Osteoblast (primary cell): ENCODE results near the gene ROBO2. TPM values are rescaled to one million over a fixed set of nuclear protein-coding genes. Genes with fewer than 3 reads are reported as not detected.

Experiments used
- DNase-seq: peaks from one replicate; pipeline ENCODE4 v3.0.0; 2011; ENCODE audit warnings: low spot score, mixed read lengths; ENCODE audit not compliant: insufficient read length; ENCODE audit errors: missing footprints
- H2AFZ ChIP-seq: 2 replicates; pipeline ENCODE4 v1.6.0; 2011; ENCODE audit warnings: mild to moderate bottlenecking, low read length
- H3K27ac ChIP-seq: 2 replicates; pipeline ENCODE4 v1.5.1; 2011; ENCODE audit warnings: mild to moderate bottlenecking, low read depth, low read length, moderate library complexity
- H3K27me3 ChIP-seq: 2 replicates; pipeline ENCODE4 v1.6.0; 2012; ENCODE audit warnings: mild to moderate bottlenecking, control low read depth, inconsistent platforms, low read length, moderate library complexity; ENCODE audit not compliant: insufficient read depth
- H3K36me3 ChIP-seq: 2 replicates; pipeline ENCODE4 v1.5.1; 2011; ENCODE audit warnings: mild to moderate bottlenecking, low read length, control low read depth, moderate library complexity; ENCODE audit not compliant: insufficient read depth
- H3K4me1 ChIP-seq: 2 replicates; pipeline ENCODE4 v1.5.1; 2011; ENCODE audit warnings: mild to moderate bottlenecking, low read length, control low read depth, moderate library complexity; ENCODE audit not compliant: insufficient read depth
- H3K4me2 ChIP-seq: 2 replicates; pipeline ENCODE4 v1.6.0; 2011; ENCODE audit warnings: mild to moderate bottlenecking, low read length; ENCODE audit not compliant: insufficient read depth
- H3K4me3 ChIP-seq: fragments of 200-600 bp; sonication (generic); 3 replicates; pipeline ENCODE4 v1.5.1; 2012; ENCODE audit warnings: mild to moderate bottlenecking, low read length, inconsistent platforms; ENCODE audit not compliant: insufficient read depth
- H3K79me2 ChIP-seq: 2 replicates; pipeline ENCODE4 v1.6.0; 2012; ENCODE audit warnings: mild to moderate bottlenecking, low read length, control low read depth, inconsistent platforms; ENCODE audit not compliant: insufficient read depth
- H3K9me3 ChIP-seq: 2 replicates; pipeline ENCODE4 v1.5.1; 2011; ENCODE audit warnings: low read depth, low read length, control low read depth
- H4K20me1 ChIP-seq: 2 replicates; pipeline ENCODE4 v1.6.0; 2012; ENCODE audit warnings: mild to moderate bottlenecking, low read length, control low read depth; ENCODE audit not compliant: insufficient read depth
- CTCF ChIP-seq: IDR thresholded peaks from 2 replicates; pipeline ENCODE4 v1.5.1; 2011; ENCODE audit warnings: mild to moderate bottlenecking, low read depth, low read length, moderate library complexity; ENCODE audit errors: extremely low read depth
- total RNA-seq: library from RNA; depleted of rRNA; stranded (reverse); fragments of >200 nt; gene quantifications from 2 replicates; pipeline ENCODE4 v1.2.3, GENCODE V29; 2012

ROBO2 gene
- total RNA-seq, 1 donor: 0.36 TPM

DNA sequence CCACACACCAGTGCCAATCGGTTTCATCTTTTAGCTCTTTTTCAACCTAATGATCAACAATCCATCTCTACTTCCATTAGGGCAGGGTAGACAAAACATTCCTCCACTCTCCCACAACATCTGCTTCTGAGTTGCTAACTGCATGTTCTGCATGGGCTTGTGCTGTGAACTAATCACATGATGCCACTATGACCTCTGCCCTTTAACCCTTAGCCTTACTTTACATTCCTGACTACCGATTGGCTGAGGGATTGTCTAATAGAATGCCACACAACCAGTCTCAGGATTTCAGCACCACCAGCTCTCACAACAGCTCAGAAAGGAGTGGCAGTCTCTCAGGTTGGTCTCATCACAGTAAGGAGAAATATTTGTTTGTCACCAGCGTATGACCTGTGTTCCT lies 562.8 kb downstream of the ROBO2 start:
- Histone ChIP-seq H3K9me3 (no peaks in the 10 kb centered on the region), H4K20me1 (no peaks in the 10 kb centered on the region), H3K4me3 (no peak overlapping the region), H3K4me1 (no peaks in the 10 kb centered on the region), H3K79me2 (no peaks in the 10 kb centered on the region), H3K4me2 (no peak overlapping the region), H2AFZ (no peak overlapping the region), H3K27ac (no peak overlapping the region), H3K36me3 (no peaks in the 10 kb centered on the region), H3K27me3 (no peaks in the 10 kb centered on the region)
- DNase-seq: no peak
- no peak for TF ChIP-seq CTCF

DNA sequence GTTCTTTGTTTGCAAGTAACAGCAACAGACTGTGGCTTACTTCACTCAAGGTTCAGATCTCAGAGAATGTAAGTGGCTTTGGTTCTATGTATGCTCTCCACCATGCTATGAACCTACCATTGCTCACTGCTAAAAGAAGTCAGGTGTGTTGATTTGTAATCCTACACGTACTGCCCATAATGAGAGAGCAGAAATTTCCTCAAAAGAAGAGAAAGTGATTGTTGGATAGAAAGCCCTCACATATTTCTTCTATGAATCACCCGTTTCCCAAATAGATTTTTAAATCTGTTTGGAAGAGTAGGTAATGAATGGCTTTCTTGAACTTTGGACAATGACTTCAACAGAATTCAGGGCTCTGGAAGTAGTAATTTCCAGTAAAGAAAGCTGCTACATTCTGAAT lies 565.4 kb downstream of the ROBO2 start:
- DNase-seq: no peak
- Histone ChIP-seq H2AFZ (no peak overlapping the region), H3K4me2 (no peak overlapping the region), H3K4me1 (no peaks in the 10 kb centered on the region), H3K27ac (no peak overlapping the region), H3K79me2 (no peaks in the 10 kb centered on the region), H4K20me1 (no peaks in the 10 kb centered on the region), H3K4me3 (no peak overlapping the region), H3K9me3 (no peaks in the 10 kb centered on the region), H3K27me3 (no peaks in the 10 kb centered on the region), H3K36me3 (no peaks in the 10 kb centered on the region)
- TF ChIP-seq CTCF: no peak

- no peak overlapping the region for H3K4me3 ChIP-seq
- no peaks in the 10 kb centered on the region for H3K79me2 ChIP-seq
- H2AFZ ChIP-seq: no peak overlapping the region
- no peaks in the 10 kb centered on the region for H4K20me1 ChIP-seq
- H3K27ac ChIP-seq: no peak overlapping the region
- H3K27me3 ChIP-seq: no peaks in the 10 kb centered on the region
- H3K36me3 ChIP-seq: no peaks in the 10 kb centered on the region
- no peak for DNase-seq
- no peaks in the 10 kb centered on the region for H3K9me3 ChIP-seq
- H3K4me2 ChIP-seq: no peak overlapping the region
- no peaks in the 10 kb centered on the region for H3K4me1 ChIP-seq
- no peak for TF ChIP-seq CTCF
Observed at GRCh38 chr3:77605865-77606264, 566.0 kb downstream of the ROBO2 start.

DNA sequence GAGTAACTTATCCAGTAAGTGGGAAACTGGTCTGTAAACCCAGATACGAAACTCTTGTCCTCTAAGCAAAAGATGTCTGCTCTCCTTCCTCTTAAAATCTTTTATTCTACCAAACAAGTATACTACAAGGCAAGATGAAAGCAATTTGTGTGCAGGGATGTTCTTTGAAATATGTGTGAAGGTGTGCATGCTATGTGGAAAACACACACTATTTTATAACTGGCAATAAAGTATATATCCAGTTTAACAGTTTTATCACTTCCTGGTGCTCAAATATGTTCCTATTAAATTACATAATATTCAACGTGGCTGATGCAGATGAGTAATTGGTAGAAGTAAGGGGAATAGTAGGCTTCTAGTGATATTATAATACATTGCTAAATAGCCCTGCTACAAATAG lies 566.5 kb downstream of the ROBO2 start:
- H3K27me3 ChIP-seq: no peaks in the 10 kb centered on the region
- H3K4me2 ChIP-seq: no peak overlapping the region
- H3K9me3 ChIP-seq: no peaks in the 10 kb centered on the region
- no peak for TF ChIP-seq CTCF
- H3K36me3 ChIP-seq: no peaks in the 10 kb centered on the region
- no peak overlapping the region for H3K27ac ChIP-seq
- no peak overlapping the region for H2AFZ ChIP-seq
- no peaks in the 10 kb centered on the region for H3K4me1 ChIP-seq
- no peak overlapping the region for H3K4me3 ChIP-seq
- no peaks in the 10 kb centered on the region for H4K20me1 ChIP-seq
- no peaks in the 10 kb centered on the region for H3K79me2 ChIP-seq
- DNase-seq: no peak
